Brain microvascular endothelial cell (primary cell): ENCODE results near the gene PTGES2.

Experiments used
- DNase-seq: peaks from one replicate; pipeline ENCODE4 v3.0.0-alpha.2; 2020
- H3K27ac ChIP-seq: fragments of 250-450 bp; sonication (Bioruptor Pico); 2 replicates; pipeline ENCODE4 v1.5.1; 2020; ENCODE audit warnings: mild to moderate bottlenecking, moderate library complexity
- H3K27me3 ChIP-seq: fragments of 250-450 bp; sonication (Bioruptor Pico); replicated peaks from 2 replicates; pipeline ENCODE4 v1.5.1; 2020; ENCODE audit warnings: mild to moderate bottlenecking
- H3K36me3 ChIP-seq: fragments of 250-450 bp; sonication (Bioruptor Pico); replicated peaks from 2 replicates; pipeline ENCODE4 v1.5.1; 2020; ENCODE audit warnings: mild to moderate bottlenecking
- H3K4me3 ChIP-seq: 2 replicates; pipeline ENCODE4 v1.5.1; 2011; ENCODE audit warnings: low read depth, mild to moderate bottlenecking, control low read depth, low read length, moderate library complexity
- in situ Hi-C: cut with HindIII; loops from 2 replicates; pipeline ENCODE4 v1.10.0; 2017; ENCODE audit warnings: low sequenced_read_pairs, low pct_ligation_motif_present
- TF ChIP-seq, protein P1 (sequence below): IDR thresholded peaks from 2 replicates; pipeline ENCODE4 v1.5.1; 2011; ENCODE audit warnings: low read depth, mild to moderate bottlenecking, moderate library complexity, low read length, control low read depth, inconsistent platforms; ENCODE audit errors: missing control alignments

Gene PTGES2

DNA sequence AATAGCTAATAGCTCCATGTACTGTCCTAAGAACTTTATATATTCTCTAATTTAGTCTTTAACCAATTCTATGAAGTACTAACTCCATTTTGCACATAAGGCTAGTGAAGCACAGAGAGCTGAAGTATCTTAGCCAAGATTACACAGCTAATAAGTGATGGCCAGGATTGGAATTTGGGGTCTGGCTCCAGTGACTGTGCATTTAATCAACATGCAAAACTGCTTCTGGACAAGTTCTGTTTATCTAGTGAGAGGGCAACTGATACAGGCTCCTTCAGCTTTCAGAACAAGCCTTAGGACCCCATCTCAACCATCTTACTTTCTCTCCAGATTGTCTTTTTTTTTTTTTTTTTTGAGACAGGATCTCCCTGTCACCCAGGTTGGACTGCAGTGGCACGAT is 38.2 kb downstream of the PTGES2 start:
- no peak overlapping the region for H3K27ac ChIP-seq
- no peaks in the 10 kb centered on the region for H3K36me3 ChIP-seq
- in situ Hi-C loops = no loop called here
- no peak overlapping the region for H3K4me3 ChIP-seq
- TF ChIP-seq, protein P1, sequence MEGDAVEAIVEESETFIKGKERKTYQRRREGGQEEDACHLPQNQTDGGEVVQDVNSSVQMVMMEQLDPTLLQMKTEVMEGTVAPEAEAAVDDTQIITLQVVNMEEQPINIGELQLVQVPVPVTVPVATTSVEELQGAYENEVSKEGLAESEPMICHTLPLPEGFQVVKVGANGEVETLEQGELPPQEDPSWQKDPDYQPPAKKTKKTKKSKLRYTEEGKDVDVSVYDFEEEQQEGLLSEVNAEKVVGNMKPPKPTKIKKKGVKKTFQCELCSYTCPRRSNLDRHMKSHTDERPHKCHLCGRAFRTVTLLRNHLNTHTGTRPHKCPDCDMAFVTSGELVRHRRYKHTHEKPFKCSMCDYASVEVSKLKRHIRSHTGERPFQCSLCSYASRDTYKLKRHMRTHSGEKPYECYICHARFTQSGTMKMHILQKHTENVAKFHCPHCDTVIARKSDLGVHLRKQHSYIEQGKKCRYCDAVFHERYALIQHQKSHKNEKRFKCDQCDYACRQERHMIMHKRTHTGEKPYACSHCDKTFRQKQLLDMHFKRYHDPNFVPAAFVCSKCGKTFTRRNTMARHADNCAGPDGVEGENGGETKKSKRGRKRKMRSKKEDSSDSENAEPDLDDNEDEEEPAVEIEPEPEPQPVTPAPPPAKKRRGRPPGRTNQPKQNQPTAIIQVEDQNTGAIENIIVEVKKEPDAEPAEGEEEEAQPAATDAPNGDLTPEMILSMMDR = no peak
- no peak for DNase-seq
- no peaks in the 10 kb centered on the region for H3K27me3 ChIP-seq

DNA sequence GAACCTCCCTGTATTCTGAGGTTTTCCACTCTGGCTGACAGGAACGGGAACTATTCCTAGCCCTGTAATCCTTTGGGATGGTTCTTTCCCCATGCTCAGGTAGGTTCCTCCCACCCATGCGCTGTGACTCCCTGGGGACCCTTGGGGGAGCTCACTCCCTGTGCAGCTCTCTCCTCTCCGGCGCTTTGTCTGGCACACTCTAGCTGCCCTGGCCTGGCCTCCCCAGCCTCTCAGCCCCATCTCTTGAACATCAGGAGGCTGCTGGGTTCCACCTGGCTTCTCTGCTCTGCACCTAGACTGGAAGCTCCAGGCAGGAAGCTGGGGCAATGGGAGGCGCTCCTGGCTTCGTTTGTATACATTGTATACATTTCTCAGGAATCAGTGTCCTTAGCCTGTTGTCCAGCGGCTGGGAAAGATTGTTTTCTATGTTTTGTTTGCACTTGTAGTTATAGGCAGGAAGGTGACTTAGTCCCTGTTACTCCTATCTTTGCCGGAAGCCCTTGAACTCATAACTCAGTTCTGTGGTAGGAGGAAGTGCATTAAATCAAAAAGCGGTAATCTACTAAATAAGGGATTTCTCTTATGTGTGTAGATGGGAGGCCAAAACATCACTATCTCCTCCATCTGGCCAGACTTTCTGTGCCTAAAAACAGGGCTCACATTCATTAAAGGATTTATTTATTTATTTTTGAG is 39.1 kb downstream of the PTGES2 start:
- Histone ChIP-seq H3K27ac (no peak overlapping the region), H3K27me3 (no peaks in the 10 kb centered on the region), H3K4me3 (no peak overlapping the region), H3K36me3 (no peaks in the 10 kb centered on the region)
- TF ChIP-seq, protein P1 = no peak
- in situ Hi-C loops = no loop called here
- no peak for DNase-seq

DNA sequence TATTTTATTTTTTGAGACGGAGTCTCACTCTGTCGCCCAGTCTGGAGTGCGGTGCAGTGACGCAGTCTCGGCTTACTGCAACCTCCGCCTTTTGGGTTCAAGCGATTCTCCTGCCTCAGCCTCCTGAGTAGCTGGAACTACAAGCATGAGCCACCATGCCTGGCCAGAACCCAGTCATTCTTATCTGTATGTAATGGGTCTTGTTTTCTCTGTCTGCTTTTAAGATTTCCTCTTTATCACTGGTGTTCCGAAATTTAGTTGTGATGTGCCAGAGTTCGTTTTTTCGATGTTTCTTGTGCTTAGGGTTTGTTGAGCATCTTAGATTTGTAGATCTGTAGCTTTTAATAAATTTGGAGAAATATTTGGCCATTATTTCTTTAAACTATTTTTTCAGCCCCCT is 40.3 kb downstream of the PTGES2 start:
- no peaks in the 10 kb centered on the region for H3K36me3 ChIP-seq
- TF ChIP-seq, protein P1 = no peak
- in situ Hi-C loops = no loop called here
- no peaks in the 10 kb centered on the region for H3K27me3 ChIP-seq
- DNase-seq = no peak
- no peak overlapping the region for H3K4me3 ChIP-seq
- H3K27ac ChIP-seq = no peak overlapping the region

DNA sequence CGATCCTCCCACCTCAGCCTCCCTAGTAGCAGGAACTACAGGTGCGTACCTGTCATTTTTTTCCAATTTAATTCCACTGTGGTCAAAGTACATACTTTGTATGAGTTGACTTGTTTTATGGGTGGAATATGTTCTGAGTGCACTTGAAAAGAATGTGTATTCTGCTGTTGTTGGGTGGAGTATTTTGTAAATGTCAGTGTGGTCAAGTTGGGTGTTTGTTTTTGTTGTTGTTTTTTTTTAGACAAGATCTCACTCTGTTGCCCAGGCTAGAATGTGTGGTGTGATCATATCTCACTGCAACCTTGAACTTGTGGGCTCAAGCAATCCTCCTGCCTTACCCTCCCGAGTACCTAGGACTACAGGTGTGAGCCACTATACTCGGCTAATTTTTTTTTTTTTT is 41.6 kb downstream of the PTGES2 start:
- H3K27ac ChIP-seq = no peak overlapping the region
- TF ChIP-seq, protein P1 = no peak
- no peaks in the 10 kb centered on the region for H3K27me3 ChIP-seq
- H3K4me3 ChIP-seq = no peak overlapping the region
- in situ Hi-C loops = no loop called here
- H3K36me3 ChIP-seq = no peaks in the 10 kb centered on the region
- DNase-seq = no peak

DNA sequence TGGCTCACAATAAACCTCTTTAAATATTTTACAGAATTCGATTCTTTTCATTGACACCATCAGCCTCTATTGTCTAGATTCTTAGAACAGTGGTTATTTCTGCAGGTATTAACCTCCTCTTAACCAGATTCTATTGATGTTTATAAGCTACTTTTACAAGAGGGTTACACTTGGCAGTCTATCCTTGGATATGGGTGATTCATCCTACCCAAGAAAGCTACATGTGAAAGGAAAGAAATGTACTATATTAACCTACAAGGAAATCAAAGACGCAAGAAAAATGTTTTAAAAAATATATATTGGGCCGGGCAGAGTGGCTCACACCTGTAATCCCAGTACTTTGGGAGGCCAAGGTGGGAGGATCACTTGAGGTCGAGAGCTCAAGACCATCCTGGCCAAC is 42.8 kb downstream of the PTGES2 start:
- Histone ChIP-seq H3K36me3 (no peaks in the 10 kb centered on the region), H3K27ac (no peak overlapping the region), H3K4me3 (no peak overlapping the region), H3K27me3 (no peaks in the 10 kb centered on the region)
- in situ Hi-C loops = no loop called here
- TF ChIP-seq, protein P1 = no peak
- no peak for DNase-seq

DNA sequence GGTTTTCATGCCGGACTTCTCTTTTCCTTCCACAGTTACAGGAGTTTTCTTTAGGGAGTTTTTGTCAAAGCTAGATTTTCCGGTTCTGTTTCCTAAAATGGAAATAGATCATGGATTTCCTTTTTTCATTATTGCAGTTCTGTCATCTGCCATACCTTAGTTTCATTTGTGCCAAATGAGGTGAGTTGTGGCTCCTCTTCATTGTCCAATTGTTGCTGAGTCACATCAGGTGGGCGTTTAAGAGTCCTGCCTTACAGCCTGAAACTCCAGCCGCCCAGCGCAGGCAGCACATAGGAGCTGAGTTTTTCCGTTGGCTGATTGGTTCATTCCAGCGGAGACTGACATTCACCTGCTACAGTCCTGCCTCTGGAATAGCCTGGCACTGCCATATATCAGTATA is 45.4 kb downstream of the PTGES2 start:
- DNase-seq = no peak
- H3K4me3 ChIP-seq = no peak overlapping the region
- in situ Hi-C loops = no loop called here
- TF ChIP-seq, protein P1 = no peak
- H3K27me3 ChIP-seq = no peaks in the 10 kb centered on the region
- H3K36me3 ChIP-seq = no peaks in the 10 kb centered on the region
- H3K27ac ChIP-seq = peak overlapping the region; percentile 92
